Kidney (tissue), 14 donors: ENCODE measurements around the gene GOLPH3. TPM values are rescaled to one million over a fixed set of nuclear protein-coding genes. Genes with fewer than 3 reads are reported as not detected.

Experiments used
- DNase-seq, 5 donors: peaks; one replicate each; pipeline ENCODE4 v3.0.0-alpha.2; 2013 to 2020
- FAIRE-seq: peaks from 2 replicates; lab custom pipeline; 2012; peaks lifted over from hg19 to GRCh38; lab: Jason Lieb, UNC
- H3K27ac ChIP-seq, 2 donors: one replicate each; pipeline ENCODE4 v1.7.0; 2013; ENCODE audit warnings: low read depth in 2 of 2, low read length in 2 of 2, inconsistent platforms in 1 of 2
- H3K27me3 ChIP-seq: one replicate; pipeline ENCODE4 v1.7.1; 2013; ENCODE audit warnings: low read length, inconsistent platforms; ENCODE audit not compliant: control insufficient read depth, insufficient read depth
- H3K36me3 ChIP-seq, 3 donors: one replicate each; pipeline versions ENCODE4 v1.7.0 to v1.7.1; 2013; ENCODE audit warnings: low read length in 3 of 3, control low read depth in 1 of 3, inconsistent platforms in 1 of 3; ENCODE audit not compliant: insufficient read depth in 3 of 3, control insufficient read depth in 2 of 3
- H3K4me1 ChIP-seq, 3 donors: one replicate each; pipeline versions ENCODE4 v1.7.0 to v1.7.1; 2013; ENCODE audit warnings: low read length in 3 of 3, inconsistent platforms in 1 of 3, low read depth in 1 of 3; ENCODE audit not compliant: control insufficient read depth in 2 of 3, insufficient read depth in 2 of 3
- H3K4me3 ChIP-seq, 3 donors: one replicate each; pipeline versions ENCODE4 v1.7.0 to v1.8.1; 2013; ENCODE audit warnings: low read length in 3 of 3, control low read depth in 1 of 3, inconsistent platforms in 1 of 3
- H3K9ac ChIP-seq, 3 donors: one replicate each; pipeline versions ENCODE4 v1.7.0 to v1.7.1; 2013; ENCODE audit warnings: low read length in 3 of 3, control low read depth in 1 of 3, inconsistent platforms in 1 of 3
- H3K9me3 ChIP-seq, 3 donors: one replicate each; pipeline versions ENCODE4 v1.7.0 to v1.7.1; 2013; ENCODE audit warnings: low read length in 3 of 3, control low read depth in 1 of 3, inconsistent platforms in 1 of 3; ENCODE audit not compliant: control insufficient read depth in 2 of 3, insufficient read depth in 1 of 3
- CTCF ChIP-seq: IDR thresholded peaks from 3 replicates; pipeline ENCODE4 v1.5.1; 2012; ENCODE audit warnings: mild to moderate bottlenecking, moderate library complexity, borderline replicate concordance; ENCODE audit not compliant: insufficient read depth; ENCODE audit errors: extremely low read depth
- intact Hi-C: fragments of 100-400 bp; cut with DNase I; formaldehyde crosslinking; loops from one replicate; pipeline ENCODE4 v1.11.1; 2022
- polyA plus RNA-seq: library from polyadenylated mRNA; stranded (reverse); fragments of 350-450 nt; fragmentation: Illumina TruSeq; extraction: RNeasy Lipid Tissue Mini Kit (QIAGEN cat#74804); gene quantifications from one replicate; pipeline ENCODE4 v1.2.3, GENCODE V29; 2014; ENCODE audit warnings: low read depth, low replicate concordance; ENCODE audit not compliant: insufficient read depth
- total RNA-seq: library from RNA; stranded (reverse); fragmentation: NEBNext Ultra II Directional; extraction: Animal tissue kit (Norgen Biotek cat#: 25700); gene quantifications from one replicate; pipeline ENCODE4 v1.2.1, GENCODE V29; 2021
- donor health status: control.
- donor health status: control.
- donor health status: control.
- donor health status: control.
- donor health status: control.
- donor health status: DM: yes; HTN: yes; CAD: no.
- donor health status: Normal renal cell carcinoma (clear cell type).

The GOLPH3 gene
- total and polyA plus RNA-seq, 2 donors from 2014 or later = 38.5 to 118 TPM

- TF ChIP-seq CTCF = no peak
- Histone ChIP-seq H3K9me3 (no peaks in the 10 kb centered on the region), H3K36me3 (no peaks in the 10 kb centered on the region), H3K4me1 (peaks cover 0 to 11% (median 9%) of the 10 kb centered on the region in 3 donors), H3K27ac (no peak overlapping the region), H3K9ac (no peak overlapping the region), H3K4me3 (no peak overlapping the region), H3K27me3 (no peaks in the 10 kb centered on the region)
- no peak for DNase-seq
- no peak for FAIRE-seq
- intact Hi-C loops = no loop called here
These were observed 29.5 kb downstream of the GOLPH3 start for GRCh38 chr5:32144378-32145207.

- Histone ChIP-seq H3K4me3 (no peak overlapping the region), H3K27me3 (no peaks in the 10 kb centered on the region), H3K9ac (no peak overlapping the region), H3K4me1 (peaks cover 0 to 9% (median 6%) of the 10 kb centered on the region in 3 donors), H3K9me3 (no peaks in the 10 kb centered on the region), H3K27ac (no peak overlapping the region), H3K36me3 (no peaks in the 10 kb centered on the region)
- intact Hi-C loops = no loop called here
- no peak for TF ChIP-seq CTCF
- peak in 1 of 5 donors; percentile 32 for DNase-seq
- no peak for FAIRE-seq
These were observed 30.3 kb downstream of the GOLPH3 start for GRCh38 chr5:32143617-32144377.

- no peak overlapping the region for H3K27ac ChIP-seq
- intact Hi-C loops = no loop called here
- FAIRE-seq (no peak), DNase-seq (peak in 1 of 5 donors; percentile 19)
- H3K9ac ChIP-seq = no peak overlapping the region
- peaks cover 0 to 6% (median 0%) of the 10 kb centered on the region in 3 donors for H3K4me1 ChIP-seq
- H3K4me3 ChIP-seq = no peak overlapping the region
- peaks cover 3 to 9% (median 4%) of the 10 kb centered on the region in 3 donors for H3K36me3 ChIP-seq
- no peak for TF ChIP-seq CTCF
- H3K9me3 ChIP-seq = no peaks in the 10 kb centered on the region
- no peaks in the 10 kb centered on the region for H3K27me3 ChIP-seq
These were observed 35.2 kb downstream of the GOLPH3 start for GRCh38 chr5:32138839-32139493.
